Peyer's patch (tissue), 4 donors: ENCODE data around the gene OCLN.

Experiments
- POLR2A ChIP-seq, 2 donors: fragments of 450-650 bp; IDR thresholded peaks; one replicate each; pipeline ENCODE4 v1.5.1; 2017; ENCODE audit warnings: antibody characterized with exemption in 2 of 2, mild to moderate bottlenecking in 2 of 2, moderate library complexity in 2 of 2
- TF ChIP-seq, protein P1 (sequence below), 6 experiments: fragments of 450-650 bp in 4 of 6; fragments of 200-600 bp in 2 of 6; sonication (generic) in 1 of 6; IDR thresholded peaks; one replicate each; pipeline ENCODE4 v1.5.1; 2017 to 2019; ENCODE audit warnings: antibody characterized with exemption in 6 of 6, mild to moderate bottlenecking in 3 of 6, moderate library complexity in 1 of 6

DNA sequence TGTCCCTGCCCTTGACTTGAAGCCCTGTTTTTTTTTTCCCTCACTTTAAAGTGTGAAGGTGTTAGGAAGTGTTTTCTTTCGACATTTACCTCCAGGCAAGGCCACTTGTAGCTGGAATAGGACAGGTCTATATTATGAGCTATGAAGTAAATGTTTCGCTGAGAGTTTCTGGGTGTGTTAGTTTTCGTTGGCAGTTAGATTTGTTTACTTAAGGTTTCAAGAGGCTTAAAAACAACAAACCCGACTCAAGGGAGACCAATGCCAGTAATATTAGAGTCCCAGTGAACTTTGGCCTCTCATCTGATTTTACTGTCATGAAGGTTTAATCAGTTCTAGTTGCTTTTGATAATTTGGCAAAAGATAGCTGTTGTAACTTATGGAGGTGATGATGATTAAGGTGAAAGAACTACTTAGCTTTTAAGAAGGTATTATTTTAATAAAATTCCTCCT, 25.2 kb downstream of the OCLN start:
- TF ChIP-seq, protein P1, sequence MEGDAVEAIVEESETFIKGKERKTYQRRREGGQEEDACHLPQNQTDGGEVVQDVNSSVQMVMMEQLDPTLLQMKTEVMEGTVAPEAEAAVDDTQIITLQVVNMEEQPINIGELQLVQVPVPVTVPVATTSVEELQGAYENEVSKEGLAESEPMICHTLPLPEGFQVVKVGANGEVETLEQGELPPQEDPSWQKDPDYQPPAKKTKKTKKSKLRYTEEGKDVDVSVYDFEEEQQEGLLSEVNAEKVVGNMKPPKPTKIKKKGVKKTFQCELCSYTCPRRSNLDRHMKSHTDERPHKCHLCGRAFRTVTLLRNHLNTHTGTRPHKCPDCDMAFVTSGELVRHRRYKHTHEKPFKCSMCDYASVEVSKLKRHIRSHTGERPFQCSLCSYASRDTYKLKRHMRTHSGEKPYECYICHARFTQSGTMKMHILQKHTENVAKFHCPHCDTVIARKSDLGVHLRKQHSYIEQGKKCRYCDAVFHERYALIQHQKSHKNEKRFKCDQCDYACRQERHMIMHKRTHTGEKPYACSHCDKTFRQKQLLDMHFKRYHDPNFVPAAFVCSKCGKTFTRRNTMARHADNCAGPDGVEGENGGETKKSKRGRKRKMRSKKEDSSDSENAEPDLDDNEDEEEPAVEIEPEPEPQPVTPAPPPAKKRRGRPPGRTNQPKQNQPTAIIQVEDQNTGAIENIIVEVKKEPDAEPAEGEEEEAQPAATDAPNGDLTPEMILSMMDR (IDR thresholded peaks at IDR 0.05), result no peak
- no peak for TF ChIP-seq POLR2A (IDR thresholded peaks at IDR 0.05)
